ENCODE results near the gene USP24.

DNA sequence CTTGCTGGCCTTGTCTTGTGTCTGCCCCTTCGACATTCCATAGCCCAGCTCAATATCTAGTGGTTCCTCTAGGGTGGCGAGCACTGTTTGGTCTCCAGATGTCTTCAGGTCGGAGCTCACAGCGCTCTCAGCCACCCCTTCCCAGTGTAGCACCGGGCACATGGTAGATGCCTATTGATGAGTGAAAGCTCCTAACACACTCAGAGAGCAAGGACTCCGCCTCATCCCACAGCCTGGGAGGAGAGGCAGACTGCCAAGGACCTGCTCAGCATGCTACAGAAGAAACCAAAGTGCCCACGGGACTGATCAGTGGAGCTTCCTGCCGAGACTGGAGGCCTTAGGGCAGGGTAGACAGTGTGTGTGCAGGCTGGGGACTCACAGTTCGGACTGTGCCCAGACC, 164.9 kb downstream of the USP24 start:
- TF ChIP-seq, protein P1, sequence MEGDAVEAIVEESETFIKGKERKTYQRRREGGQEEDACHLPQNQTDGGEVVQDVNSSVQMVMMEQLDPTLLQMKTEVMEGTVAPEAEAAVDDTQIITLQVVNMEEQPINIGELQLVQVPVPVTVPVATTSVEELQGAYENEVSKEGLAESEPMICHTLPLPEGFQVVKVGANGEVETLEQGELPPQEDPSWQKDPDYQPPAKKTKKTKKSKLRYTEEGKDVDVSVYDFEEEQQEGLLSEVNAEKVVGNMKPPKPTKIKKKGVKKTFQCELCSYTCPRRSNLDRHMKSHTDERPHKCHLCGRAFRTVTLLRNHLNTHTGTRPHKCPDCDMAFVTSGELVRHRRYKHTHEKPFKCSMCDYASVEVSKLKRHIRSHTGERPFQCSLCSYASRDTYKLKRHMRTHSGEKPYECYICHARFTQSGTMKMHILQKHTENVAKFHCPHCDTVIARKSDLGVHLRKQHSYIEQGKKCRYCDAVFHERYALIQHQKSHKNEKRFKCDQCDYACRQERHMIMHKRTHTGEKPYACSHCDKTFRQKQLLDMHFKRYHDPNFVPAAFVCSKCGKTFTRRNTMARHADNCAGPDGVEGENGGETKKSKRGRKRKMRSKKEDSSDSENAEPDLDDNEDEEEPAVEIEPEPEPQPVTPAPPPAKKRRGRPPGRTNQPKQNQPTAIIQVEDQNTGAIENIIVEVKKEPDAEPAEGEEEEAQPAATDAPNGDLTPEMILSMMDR (IDR thresholded peaks at IDR 0.05): no peak
- no peak for TF ChIP-seq POLR2A (IDR thresholded peaks at IDR 0.05)
